ENCODE measurements around the gene MAGI1.

GRCh38 chr3:65964838-65965237 lies 73.9 kb downstream of the MAGI1 start:
- TF ChIP-seq CTCF (IDR thresholded peaks at IDR 0.05) (no peak), POLR2A (IDR thresholded peaks at IDR 0.05) (no peak)

All from lower leg skin (tissue), 3 donors.